Ascending aorta (tissue), 2 donors: ENCODE measurements around the gene RNF212B. TPM values are rescaled to one million over a fixed set of nuclear protein-coding genes. Genes with fewer than 3 reads are reported as not detected.

ENCODE experiments used
- DNase-seq, 2 donors: peaks; one replicate each; pipeline ENCODE4 v3.0.0-alpha.2; 2019; ENCODE audit warnings: low spot score in 2 of 2
- H3K27ac ChIP-seq, 2 donors: fragments of 200-600 bp; sonication (generic); one replicate each; pipeline ENCODE4 v1.5.1; 2016 to 2017; ENCODE audit warnings: mild to moderate bottlenecking in 1 of 2
- H3K27me3 ChIP-seq: fragments of 200-600 bp; sonication (generic); one replicate; pipeline ENCODE4 v1.5.1; 2017
- H3K36me3 ChIP-seq, 2 donors: fragments of 200-600 bp; sonication (generic); one replicate each; pipeline ENCODE4 v1.5.1; 2016
- H3K4me1 ChIP-seq, 2 donors: fragments of 200-600 bp; sonication (generic); one replicate each; pipeline ENCODE4 v1.5.1; 2016 to 2017; ENCODE audit warnings: mild to moderate bottlenecking in 1 of 2
- H3K4me3 ChIP-seq, 2 donors: fragments of 200-600 bp; sonication (generic); one replicate each; pipeline ENCODE4 v1.5.1; 2016 to 2017; ENCODE audit warnings: mild to moderate bottlenecking in 1 of 2
- H3K9me3 ChIP-seq, 2 donors: fragments of 200-600 bp; sonication (generic); one replicate each; pipeline ENCODE4 v1.5.1; 2016
- CTCF ChIP-seq, 3 experiments: fragments of 200-600 bp in 2 of 3; fragments of 450-650 bp in 1 of 3; sonication (generic) in 2 of 3; IDR thresholded peaks; one replicate each; pipeline ENCODE4 v1.5.1; 2016 to 2019; ENCODE audit warnings: antibody characterized with exemption in 3 of 3, mild to moderate bottlenecking in 1 of 3, moderate library complexity in 1 of 3
- intact Hi-C: fragments of 100-400 bp; cut with DNase I; formaldehyde crosslinking; loops from one replicate; pipeline ENCODE4 v1.15.1; 2023
- total RNA-seq: library from RNA; depleted of rRNA; stranded (reverse); fragments of >200 nt; gene quantifications from one replicate; pipeline ENCODE4 v1.1.0, GENCODE V29; 2016

RNF212B gene
- total RNA-seq, 1 donor from 2014 or later: not detected

DNA sequence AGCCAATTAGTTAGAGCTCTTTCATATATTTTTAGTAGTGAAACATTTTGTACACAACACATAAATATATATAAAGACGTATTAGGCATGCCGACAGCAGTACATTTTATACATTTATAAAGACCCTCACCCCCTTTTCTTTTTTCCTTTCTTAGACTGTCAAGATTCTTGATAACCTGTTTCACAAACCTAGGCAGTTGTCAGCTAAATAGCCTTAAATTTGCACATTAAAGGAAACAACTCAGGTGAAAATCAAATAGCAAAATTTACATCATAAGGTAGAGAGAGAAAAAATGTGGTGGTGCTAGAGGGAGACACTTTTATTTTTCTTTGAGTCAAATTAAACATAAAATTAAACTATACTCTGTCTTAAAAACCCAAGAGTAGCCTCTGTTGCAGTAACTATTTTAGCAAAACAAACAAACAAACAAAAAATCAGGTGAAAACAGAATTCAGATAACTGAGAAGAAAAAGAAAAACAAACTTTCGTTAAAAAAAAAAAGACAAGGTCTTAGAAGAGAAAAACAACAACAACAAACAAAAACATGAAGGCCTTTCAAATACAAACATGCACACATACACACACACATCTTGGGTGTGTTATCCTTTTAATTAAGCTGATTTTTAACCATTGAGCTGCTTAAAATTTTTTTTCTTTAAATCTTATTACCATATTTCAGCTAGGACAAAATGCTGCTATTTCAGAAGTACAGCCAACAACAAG, 31.2 kb upstream of the RNF212B start:
- Histone ChIP-seq H3K4me1 (no peaks in the 10 kb centered on the region), H3K9me3 (no peaks in the 10 kb centered on the region), H3K27me3 (no peaks in the 10 kb centered on the region), H3K27ac (no peak overlapping the region), H3K36me3 (no peaks in the 10 kb centered on the region), H3K4me3 (no peak overlapping the region)
- no peak for DNase-seq
- no peak for TF ChIP-seq CTCF (IDR thresholded peaks at IDR 0.05)
- intact Hi-C loops: no loop called here

GRCh38 chr14:23207146-23207540, 30.6 kb upstream of the RNF212B start:
- Histone ChIP-seq H3K4me3 (no peak overlapping the region), H3K27ac (no peak overlapping the region), H3K27me3 (no peaks in the 10 kb centered on the region), H3K4me1 (no peaks in the 10 kb centered on the region), H3K9me3 (no peaks in the 10 kb centered on the region), H3K36me3 (no peaks in the 10 kb centered on the region)
- intact Hi-C loops: no loop called here
- no peak for TF ChIP-seq CTCF (IDR thresholded peaks at IDR 0.05)
- no peak for DNase-seq

- DNase-seq: no peak
- H3K4me3 ChIP-seq: no peak overlapping the region
- TF ChIP-seq CTCF (IDR thresholded peaks at IDR 0.05): no peak
- H3K36me3 ChIP-seq: no peaks in the 10 kb centered on the region
- no peaks in the 10 kb centered on the region for H3K4me1 ChIP-seq
- H3K9me3 ChIP-seq: no peaks in the 10 kb centered on the region
- intact Hi-C loops: no loop called here
- H3K27ac ChIP-seq: no peak overlapping the region
- H3K27me3 ChIP-seq: no peaks in the 10 kb centered on the region
Measured at GRCh38 chr14:23208324-23208723, 29.4 kb upstream of the RNF212B start.

DNA sequence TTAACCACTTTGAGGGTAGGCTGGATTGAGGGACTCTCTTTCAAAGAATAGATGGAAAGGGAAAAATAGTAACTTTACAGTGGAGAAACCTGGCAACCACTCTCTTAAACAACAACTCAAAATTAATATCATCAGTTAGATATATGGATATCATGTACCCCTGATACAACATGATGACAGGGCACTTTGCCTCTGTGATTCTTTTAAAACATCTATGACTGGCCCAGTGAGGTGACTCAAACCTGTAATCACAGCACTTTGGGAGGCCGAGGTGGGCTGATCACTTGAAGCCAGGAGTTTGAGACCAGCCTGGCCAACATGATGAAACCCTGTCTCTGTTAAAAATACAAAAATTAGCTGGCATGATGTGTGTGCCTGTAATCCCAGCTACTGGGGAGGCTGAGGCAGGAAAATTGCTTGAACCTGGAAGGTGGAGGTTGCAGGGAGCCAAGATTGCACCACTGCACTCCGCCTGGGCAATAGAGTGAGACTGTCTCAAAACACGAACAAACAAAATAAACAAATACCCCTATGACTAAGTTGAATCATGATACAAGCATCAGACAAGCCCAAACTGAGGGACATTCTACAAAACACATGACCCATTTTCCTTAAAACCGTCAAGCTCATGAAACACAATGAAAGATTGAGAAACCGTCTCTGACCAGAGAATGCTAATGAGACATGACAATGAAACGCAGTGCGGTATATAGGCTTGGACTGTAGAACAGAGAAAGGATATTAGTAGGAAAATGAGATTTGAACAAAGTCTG, 27.9 kb upstream of the RNF212B start:
- H3K9me3 ChIP-seq: no peaks in the 10 kb centered on the region
- no peaks in the 10 kb centered on the region for H3K27me3 ChIP-seq
- no peaks in the 10 kb centered on the region for H3K36me3 ChIP-seq
- H3K4me3 ChIP-seq: no peak overlapping the region
- no peaks in the 10 kb centered on the region for H3K4me1 ChIP-seq
- H3K27ac ChIP-seq: no peak overlapping the region
- intact Hi-C loops: no loop called here
- DNase-seq: no peak
- TF ChIP-seq CTCF (IDR thresholded peaks at IDR 0.05): no peak

GRCh38 chr14:23215421-23215820, 22.3 kb upstream of the RNF212B start:
- Histone ChIP-seq H3K27ac (no peak overlapping the region), H3K4me1 (no peaks in the 10 kb centered on the region), H3K36me3 (no peaks in the 10 kb centered on the region), H3K27me3 (no peaks in the 10 kb centered on the region), H3K9me3 (peaks cover 0 to 8% of the 10 kb centered on the region in 2 donors), H3K4me3 (no peak overlapping the region)
- no peak for TF ChIP-seq CTCF (IDR thresholded peaks at IDR 0.05)
- no peak for DNase-seq
- intact Hi-C loops: no loop called here
